H1 (cell line): Measurements from ENCODE around the gene GNAT1. TPM values are rescaled to one million over a fixed set of nuclear protein-coding genes. Genes with fewer than 3 reads are reported as not detected.
A peak's percentile ranks its signal among the peaks of the same experiment; 100 is the strongest.

Source experiments
- CTCF ChIA-PET: fragments of 300-600 bp; sonication (Branson Sonifier 250); formaldehyde crosslinking; loops from one replicate; lab custom pipeline; 2021; ENCODE audit not compliant: partially characterized antibody; lab: Charles Lee
- POLR2A ChIA-PET: fragments of 300-600 bp; sonication (Branson Sonifier 250); formaldehyde crosslinking; loops from one replicate; lab custom pipeline; 2021; ENCODE audit warnings: inconsistent platforms; ENCODE audit not compliant: partially characterized antibody; lab: Charles Lee
- DNase-seq, 2 experiments: peaks; one replicate each; pipeline versions ENCODE4 v3.0.0 to v3.0.0-alpha.2; 2010 to 2022; ENCODE audit warnings: low spot score in 2 of 2, low read depth in 1 of 2, mixed read lengths in 1 of 2
- FAIRE-seq: peaks from 2 replicates; lab custom pipeline; 2011; peaks lifted over from hg19 to GRCh38; lab: Jason Lieb, UNC
- H2AFZ ChIP-seq: 2 replicates; pipeline ENCODE4 v1.8.1; 2012; ENCODE audit warnings: low read length, inconsistent platforms
- H2AK5ac ChIP-seq: 2 replicates; pipeline ENCODE4 v1.6.1; 2013; ENCODE audit warnings: low read depth, low read length
- H2BK120ac ChIP-seq: replicated peaks from 2 replicates; pipeline ENCODE3; 2013; ENCODE audit warnings: low read depth, low read length, inconsistent platforms
- H2BK12ac ChIP-seq: 2 replicates; pipeline ENCODE4 v1.6.1; 2013; ENCODE audit warnings: low read depth, low read length
- H2BK15ac ChIP-seq: 2 replicates; pipeline ENCODE4 v1.6.1; 2013; ENCODE audit warnings: low read length
- H2BK20ac ChIP-seq: 2 replicates; pipeline ENCODE4 v1.6.1; 2013; ENCODE audit warnings: low read length
- H2BK5ac ChIP-seq: 2 replicates; pipeline ENCODE4 v1.6.1; 2013; ENCODE audit warnings: low read depth, low read length
- H3K14ac ChIP-seq: 2 replicates; pipeline ENCODE4 v1.6.1; 2013; ENCODE audit warnings: inconsistent platforms; ENCODE audit not compliant: insufficient read length
- H3K18ac ChIP-seq: 2 replicates; pipeline ENCODE4 v1.6.1; 2013; ENCODE audit warnings: low read length; ENCODE audit errors: extremely low read depth
- H3K23ac ChIP-seq: 2 replicates; pipeline ENCODE4 v1.6.1; 2013; ENCODE audit warnings: inconsistent platforms; ENCODE audit not compliant: insufficient read length
- H3K23me2 ChIP-seq: 2 replicates; pipeline ENCODE4 v1.6.1; 2013; ENCODE audit warnings: low read depth, low read length
- H3K27ac ChIP-seq: 2 replicates; pipeline ENCODE4 v1.6.1; 2011; ENCODE audit warnings: low read depth, low read length, inconsistent platforms
- H3K27me3 ChIP-seq, 4 experiments: replicated peaks in 1 of 4; 1 replicate in 1 of 4; 2 replicates in 3 of 4; pipeline versions ENCODE4 v1.6.1 to v1.8.1; 2011 to 2013; ENCODE audit warnings: low read length in 3 of 4, mild to moderate bottlenecking in 3 of 4, inconsistent platforms in 2 of 4, mixed read lengths in 2 of 4, moderate library complexity in 1 of 4; ENCODE audit not compliant: control insufficient read depth in 3 of 4, insufficient read depth in 3 of 4; ENCODE audit errors: extremely low read depth in 1 of 4
- H3K36me3 ChIP-seq, 4 experiments: 2 replicates each; pipeline versions ENCODE4 v1.6.1 to v1.8.1; 2011 to 2013; ENCODE audit warnings: mild to moderate bottlenecking in 4 of 4, low read length in 3 of 4, moderate library complexity in 2 of 4, control low read depth in 1 of 4, inconsistent platforms in 1 of 4; ENCODE audit not compliant: insufficient read depth in 4 of 4, control insufficient read depth in 2 of 4
- H3K4ac ChIP-seq: replicated peaks from 2 replicates; pipeline ENCODE3; 2013; ENCODE audit warnings: low read length, low read depth, mixed read lengths, inconsistent platforms; ENCODE audit not compliant: insufficient read length
- H3K4me1 ChIP-seq, 4 experiments: replicated peaks in 1 of 4; 1 replicate in 1 of 4; 2 replicates in 3 of 4; pipeline versions ENCODE4 v1.6.1 to v1.8.1; 2011 to 2013; ENCODE audit warnings: low read length in 3 of 4, inconsistent platforms in 2 of 4, mixed read lengths in 1 of 4; ENCODE audit not compliant: insufficient read depth in 4 of 4, control insufficient read depth in 3 of 4
- H3K4me2 ChIP-seq, 2 experiments: 2 replicates each; pipeline versions ENCODE4 v1.6.1 to v1.8.1; 2011 to 2013; ENCODE audit warnings: low read depth in 2 of 2, low read length in 2 of 2, control low read depth in 1 of 2, inconsistent platforms in 1 of 2, mild to moderate bottlenecking in 1 of 2; ENCODE audit not compliant: insufficient read depth in 1 of 2
- H3K4me3 ChIP-seq, 4 experiments: fragments of 200-600, 300-600 bp in 1 of 4; sonication (generic), shearing (Covaris generic), sonication (Bioruptor Twin) in 1 of 4; 2 replicates each; pipeline versions ENCODE4 v1.5.1 to v1.8.1; 2011 to 2016; ENCODE audit warnings: low read length in 4 of 4, low read depth in 3 of 4, control low read depth in 2 of 4, inconsistent platforms in 2 of 4, mild to moderate bottlenecking in 2 of 4, mixed read lengths in 1 of 4, moderate library complexity in 1 of 4; ENCODE audit not compliant: insufficient read depth in 2 of 4; ENCODE audit errors: extremely low read depth in 1 of 4
- H3K56ac ChIP-seq: replicated peaks from 2 replicates; pipeline ENCODE3; 2013; ENCODE audit warnings: low read depth, mild to moderate bottlenecking, mixed read lengths, low read length, inconsistent platforms; ENCODE audit not compliant: insufficient read length
- H3K79me1 ChIP-seq: 2 replicates; pipeline ENCODE4 v1.6.1; 2013; ENCODE audit warnings: low read depth, low read length, control low read depth
- H3K79me2 ChIP-seq, 2 experiments: 2 replicates each; pipeline versions ENCODE4 v1.6.1 to v1.8.1; 2012 to 2013; ENCODE audit warnings: low read length in 2 of 2, mild to moderate bottlenecking in 2 of 2, inconsistent platforms in 1 of 2; ENCODE audit not compliant: insufficient read depth in 2 of 2, control insufficient read depth in 1 of 2
- H3K9ac ChIP-seq, 4 experiments: replicated peaks in 1 of 4; 1 replicate in 1 of 4; 2 replicates in 3 of 4; pipeline versions ENCODE4 v1.6.1 to v1.8.1; 2011 to 2013; ENCODE audit warnings: low read depth in 3 of 4, low read length in 3 of 4, control low read depth in 2 of 4, mild to moderate bottlenecking in 2 of 4, moderate library complexity in 2 of 4, inconsistent platforms in 1 of 4; ENCODE audit errors: extremely low read depth in 1 of 4
- H3K9me3 ChIP-seq, 2 experiments: 2 replicates each; pipeline versions ENCODE4 v1.6.1 to v1.8.1; 2012 to 2013; ENCODE audit warnings: mild to moderate bottlenecking in 2 of 2, moderate library complexity in 2 of 2, control low read depth in 1 of 2, inconsistent platforms in 1 of 2, low read depth in 1 of 2, low read length in 1 of 2, mixed read lengths in 1 of 2; ENCODE audit not compliant: insufficient read depth in 2 of 2
- H4K20me1 ChIP-seq, 2 experiments: replicated peaks in 1 of 2; 2 replicates each; pipeline versions ENCODE3 to v1.8.1; 2011 to 2013; ENCODE audit warnings: inconsistent platforms in 2 of 2, low read length in 2 of 2, mild to moderate bottlenecking in 1 of 2; ENCODE audit not compliant: insufficient read depth in 2 of 2, control insufficient read depth in 1 of 2
- H4K5ac ChIP-seq: 2 replicates; pipeline ENCODE4 v1.6.1; 2013; ENCODE audit warnings: low read length, low read depth, mixed read lengths, inconsistent platforms; ENCODE audit not compliant: insufficient read length
- H4K8ac ChIP-seq: 2 replicates; pipeline ENCODE4 v1.8.0; 2013; ENCODE audit warnings: mild to moderate bottlenecking, moderate library complexity, low read length, inconsistent platforms; ENCODE audit not compliant: insufficient read depth; ENCODE audit errors: extremely low read depth
- H4K91ac ChIP-seq: replicated peaks from 2 replicates; pipeline ENCODE3; 2013; ENCODE audit warnings: low read length, mixed read lengths, inconsistent platforms; ENCODE audit not compliant: insufficient read length
- RAD21 ChIP-seq, 2 experiments: IDR thresholded peaks in 1 of 2; conservative IDR thresholded peaks in 1 of 2; 2 replicates each; pipeline ENCODE4 v1.6.1; 2011; ENCODE audit warnings: low read depth in 2 of 2, low read length in 2 of 2, improper control_type of control experiment in 1 of 2, inconsistent platforms in 1 of 2, mild to moderate bottlenecking in 1 of 2, moderate library complexity in 1 of 2
- RBBP5 ChIP-seq: IDR thresholded peaks from 2 replicates; pipeline ENCODE4 v1.7.1; 2012; ENCODE audit warnings: low read depth, mild to moderate bottlenecking, inconsistent platforms, low read length, moderate library complexity, borderline replicate concordance
- WGBS, 2 experiments: shearing (Covaris generic) in 1 of 2; methylation state at CpG; one replicate each; pipeline versions ENCODE4 v1.1.6 to v1.1.7; 2013 to 2015; ENCODE audit warnings: low lambda C conversion rate in 2 of 2, mixed read lengths in 2 of 2, inconsistent platforms in 1 of 2, low coverage in 1 of 2, missing lambda C conversion rate in 1 of 2; ENCODE audit not compliant: insufficient replicate concordance in 2 of 2, insufficient coverage in 1 of 2, insufficient read length in 1 of 2; ENCODE audit errors: extremely low coverage in 1 of 2, missing lambda C conversion rate in 1 of 2; 5-methylcytosine and 5-hydroxymethylcytosine counted together
- polyA plus RNA-seq, 7 experiments: library from polyadenylated mRNA; depleted of rRNA in 3 of 7; stranded (reverse) in 5 of 7; unstranded in 2 of 7; fragments of >200 nt in 5 of 7; fragments of 200-250 nt in 2 of 7; gene quantifications; 1 replicate in 5 of 7; 2 replicates in 1 of 7; 4 replicates in 1 of 7; pipeline versions ENCODE4 v1.2.1 to v1.2.3, GENCODE V29; 2011 to 2013; ENCODE audit warnings: missing spikeins in 2 of 7, mixed read lengths in 2 of 7
- total RNA-seq: library from RNA; stranded (reverse); fragmentation: NEBNext Ultra II Directional; extraction: Animal tissue kit (Norgen Biotek cat#: 25700); gene quantifications from 2 replicates; pipeline ENCODE4 v1.2.1, GENCODE V29; 2021
- TF ChIP-seq, protein P1 (sequence below): IDR thresholded peaks from 2 replicates; pipeline ENCODE4 v1.6.1; 2012; ENCODE audit warnings: inconsistent platforms
- TF ChIP-seq, protein P2 (sequence below), 3 experiments: IDR thresholded peaks; 1 replicate in 2 of 3; 2 replicates in 1 of 3; pipeline versions ENCODE4 v1.5.1 to v1.6.1; 2011; ENCODE audit warnings: low read length in 3 of 3, mild to moderate bottlenecking in 3 of 3, inconsistent platforms in 2 of 3, low read depth in 1 of 3, moderate library complexity in 1 of 3; ENCODE audit not compliant: insufficient read depth in 1 of 3; ENCODE audit errors: control extremely low read depth in 1 of 3
- TF ChIP-seq, protein P3 (sequence below): IDR thresholded peaks from 2 replicates; pipeline ENCODE4 v1.6.1; 2012; ENCODE audit warnings: inconsistent platforms

The GNAT1 gene
- total and polyA plus RNA-seq, 2 of the 8 experiments (the other 6 are each of a cell fraction or from before 2014, with no cell fraction given): 0.08 TPM; not detected in 1

- H3K4ac ChIP-seq: peak overlapping the region; percentile 3
- no peaks in the 10 kb centered on the region for H3K9me3 ChIP-seq
- H3K9ac ChIP-seq: no peak overlapping the region
- H2AK5ac ChIP-seq: peak overlapping the region; percentile 76; the same call in 1 of the 2 replicates
- H3K4me1 ChIP-seq: peaks cover 5 to 30% (median 19%) of the 10 kb centered on the region in 4 experiments
- peak overlapping the region; percentile 91; the same call in 1 of the 2 replicates for H2BK5ac ChIP-seq
- FAIRE-seq: no peak
- WGBS, 2 experiments: 53% methylated on average over 13 of the region's 18 CpGs; no CpG with 5 or more reads in 1 of the 2 experiments
- H3K79me2 ChIP-seq: peaks cover 0 to 6% of the 10 kb centered on the region in 2 experiments; a peak in 1 of 4 replicates
- H2BK15ac ChIP-seq: peak overlapping the region; percentile 83; the same call in 1 of the 2 replicates
- ChIA-PET POLR2A (interaction anchor here (1.2 to 6.1 kb wide), 8 partner anchors 8 to 66 kb away, joined by 3 to 54 read pairs (median 4); no protein-coding TSS in a partner anchor), CTCF (interaction anchor here (0.6 to 5.3 kb wide), 18 partner anchors 11 to 1437 kb away, joined by 3 to 54 read pairs (median 5); partner anchors contain the start of gene GNAT1)
- H2BK20ac ChIP-seq: peak overlapping the region; percentile 75
- H3K56ac ChIP-seq: no peak overlapping the region
- no peak overlapping the region for H2AFZ ChIP-seq
- no peak overlapping the region; the same call in 1 of the 2 replicates for H4K8ac ChIP-seq
- no peak overlapping the region for H2BK120ac ChIP-seq
- H4K5ac ChIP-seq: peak overlapping the region; percentile 41
- peaks cover 2 to 19% (median 15%) of the 10 kb centered on the region in 4 experiments; a peak in 6 of 7 replicates for H3K27me3 ChIP-seq
- H3K4me3 ChIP-seq: no peak overlapping the region
- H4K91ac ChIP-seq: peak overlapping the region; percentile 5
- no peak overlapping the region for H3K27ac ChIP-seq
- H3K14ac ChIP-seq: no peak overlapping the region
- H2BK12ac ChIP-seq: peak overlapping the region; percentile 91; the same call in 1 of the 2 replicates
- no peaks in the 10 kb centered on the region; the same call in 1 of the 2 replicates for H3K79me1 ChIP-seq
- H3K18ac ChIP-seq: peak overlapping the region; percentile 76
- no peaks in the 10 kb centered on the region for H3K36me3 ChIP-seq
- H4K20me1 ChIP-seq: no peaks in the 10 kb centered on the region
- peak in 1 of 2 experiments; percentile 69 for DNase-seq
- H3K23me2 ChIP-seq: peaks cover 10% of the 10 kb centered on the region; the same call in 1 of the 2 replicates
- peak overlapping the region; percentile 8 to 25; a peak in 2 of 4 replicates for H3K4me2 ChIP-seq
- no peak overlapping the region for H3K23ac ChIP-seq
- 0 out of 2 replicates have a peak, but pooled peaks have one; percentile 9 for TF ChIP-seq RBBP5
- TF ChIP-seq RAD21 (IDR thresholded peaks at IDR 0.05 in 1 of 2, conservative IDR thresholded peaks at IDR 0.05 in 1 of 2; ENCODE audit: low read depth in 2 of 2, low read length in 2 of 2): peak in 1 of 2 experiments; percentile 3; a peak in 1 of 4 replicates
- TF ChIP-seq, protein P1, sequence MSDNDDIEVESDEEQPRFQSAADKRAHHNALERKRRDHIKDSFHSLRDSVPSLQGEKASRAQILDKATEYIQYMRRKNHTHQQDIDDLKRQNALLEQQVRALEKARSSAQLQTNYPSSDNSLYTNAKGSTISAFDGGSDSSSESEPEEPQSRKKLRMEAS: peak; percentile 56
- TF ChIP-seq, protein P2, sequence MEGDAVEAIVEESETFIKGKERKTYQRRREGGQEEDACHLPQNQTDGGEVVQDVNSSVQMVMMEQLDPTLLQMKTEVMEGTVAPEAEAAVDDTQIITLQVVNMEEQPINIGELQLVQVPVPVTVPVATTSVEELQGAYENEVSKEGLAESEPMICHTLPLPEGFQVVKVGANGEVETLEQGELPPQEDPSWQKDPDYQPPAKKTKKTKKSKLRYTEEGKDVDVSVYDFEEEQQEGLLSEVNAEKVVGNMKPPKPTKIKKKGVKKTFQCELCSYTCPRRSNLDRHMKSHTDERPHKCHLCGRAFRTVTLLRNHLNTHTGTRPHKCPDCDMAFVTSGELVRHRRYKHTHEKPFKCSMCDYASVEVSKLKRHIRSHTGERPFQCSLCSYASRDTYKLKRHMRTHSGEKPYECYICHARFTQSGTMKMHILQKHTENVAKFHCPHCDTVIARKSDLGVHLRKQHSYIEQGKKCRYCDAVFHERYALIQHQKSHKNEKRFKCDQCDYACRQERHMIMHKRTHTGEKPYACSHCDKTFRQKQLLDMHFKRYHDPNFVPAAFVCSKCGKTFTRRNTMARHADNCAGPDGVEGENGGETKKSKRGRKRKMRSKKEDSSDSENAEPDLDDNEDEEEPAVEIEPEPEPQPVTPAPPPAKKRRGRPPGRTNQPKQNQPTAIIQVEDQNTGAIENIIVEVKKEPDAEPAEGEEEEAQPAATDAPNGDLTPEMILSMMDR (IDR thresholded peaks at IDR 0.05; ENCODE audit: control extremely low read depth in 1 of 3, insufficient read depth in 1 of 3, low read depth in 1 of 3, low read length in 3 of 3): no peak
- TF ChIP-seq, protein P3, sequence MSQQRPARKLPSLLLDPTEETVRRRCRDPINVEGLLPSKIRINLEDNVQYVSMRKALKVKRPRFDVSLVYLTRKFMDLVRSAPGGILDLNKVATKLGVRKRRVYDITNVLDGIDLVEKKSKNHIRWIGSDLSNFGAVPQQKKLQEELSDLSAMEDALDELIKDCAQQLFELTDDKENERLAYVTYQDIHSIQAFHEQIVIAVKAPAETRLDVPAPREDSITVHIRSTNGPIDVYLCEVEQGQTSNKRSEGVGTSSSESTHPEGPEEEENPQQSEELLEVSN: peak; percentile 42; the same call in 1 of the 2 replicates
Measured at GRCh38 chr3:50150863-50151686, 40.3 kb upstream of the GNAT1 start.
